ENCODE results near the gene HSPA2. TPM values are rescaled to one million over a fixed set of nuclear protein-coding genes. Genes with fewer than 3 reads are reported as not detected.

The HSPA2 gene
- total and polyA plus RNA-seq, 2 of the 13 experiments (the other 11 are each of a cell fraction or from before 2014, with no cell fraction given) = 0.15 to 0.27 TPM

DNA sequence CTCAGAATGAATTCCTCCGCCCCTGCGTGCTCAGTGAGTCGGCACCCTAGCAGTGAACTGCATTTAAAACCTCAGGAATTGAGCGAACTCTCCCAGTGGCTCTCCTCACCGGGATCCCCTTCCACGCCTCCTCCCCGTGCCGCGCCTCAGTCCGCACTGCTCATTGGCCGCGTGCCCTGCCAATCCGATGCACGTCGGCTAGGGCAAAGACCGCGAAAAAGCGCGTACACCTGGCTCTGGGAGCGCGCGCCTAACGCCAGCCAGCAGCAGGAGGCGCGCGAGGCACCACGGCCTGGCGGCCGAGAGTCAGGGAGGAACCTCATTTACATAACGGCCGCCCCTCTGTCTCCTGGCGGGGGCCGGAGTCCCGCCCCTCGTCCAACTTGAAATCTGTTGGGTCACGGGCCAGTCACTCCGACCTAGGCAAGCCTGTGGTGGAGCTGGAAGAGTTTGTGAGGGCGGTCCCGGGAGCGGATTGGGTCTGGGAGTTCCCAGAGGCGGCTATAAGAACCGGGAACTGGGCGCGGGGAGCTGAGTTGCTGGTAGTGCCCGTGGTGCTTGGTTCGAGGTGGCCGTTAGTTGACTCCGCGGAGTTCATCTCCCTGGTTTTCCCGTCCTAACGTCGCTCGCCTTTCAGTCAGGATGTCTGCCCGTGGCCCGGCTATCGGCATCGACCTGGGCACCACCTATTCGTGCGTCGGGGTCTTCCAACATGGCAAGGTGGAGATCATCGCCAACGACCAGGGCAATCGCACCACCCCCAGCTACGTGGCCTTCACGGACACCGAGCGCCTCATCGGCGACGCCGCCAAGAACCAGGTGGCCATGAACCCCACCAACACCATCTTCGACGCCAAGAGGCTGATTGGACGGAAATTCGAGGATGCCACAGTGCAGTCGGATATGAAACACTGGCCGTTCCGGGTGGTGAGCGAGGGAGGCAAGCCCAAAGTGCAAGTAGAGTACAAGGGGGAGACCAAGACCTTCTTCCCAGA, at the start of gene HSPA2 (continued):
- TF ChIP-seq CEBPZ (IDR thresholded peaks at IDR 0.05; ENCODE audit: low read length) (no peak), ZNF331 (CRISPR knock-in tag; IDR thresholded peaks at IDR 0.05) (no peak), MAFG (CRISPR knock-in tag; IDR thresholded peaks at IDR 0.05) (no peak), NCOA1 (CRISPR knock-in tag; IDR thresholded peaks at IDR 0.05) (no peak), FIP1L1 (IDR thresholded peaks at IDR 0.05; ENCODE audit: borderline replicate concordance, insufficient read depth, low read depth, low read length) (no peak), NR2F6 (IDR thresholded peaks at IDR 0.05) (no peak), NR2F6 (CRISPR knock-in tag; IDR thresholded peaks at IDR 0.05) (no peak), ZNF549 (CRISPR knock-in tag; IDR thresholded peaks at IDR 0.05) (no peak), TAF15 (IDR thresholded peaks at IDR 0.05; ENCODE audit: low read depth, low read length, poor library complexity, severe bottlenecking) (peak; percentile 40), ZFP36L1 (CRISPR knock-in tag; IDR thresholded peaks at IDR 0.05) (no peak), ZNF460 (CRISPR knock-in tag; IDR thresholded peaks at IDR 0.05; ENCODE audit: borderline replicate concordance) (no peak), ZNF558 (CRISPR knock-in tag; IDR thresholded peaks at IDR 0.05; ENCODE audit: borderline replicate concordance) (no peak), MLXIP (CRISPR knock-in tag; IDR thresholded peaks at IDR 0.05; ENCODE audit: borderline replicate concordance) (no peak), ZNF510 (CRISPR knock-in tag; IDR thresholded peaks at IDR 0.05; ENCODE audit: low read depth) (0 out of 2 replicates have a peak, but pooled peaks have one; percentile 44)
- TF ChIP-seq, protein P1, sequence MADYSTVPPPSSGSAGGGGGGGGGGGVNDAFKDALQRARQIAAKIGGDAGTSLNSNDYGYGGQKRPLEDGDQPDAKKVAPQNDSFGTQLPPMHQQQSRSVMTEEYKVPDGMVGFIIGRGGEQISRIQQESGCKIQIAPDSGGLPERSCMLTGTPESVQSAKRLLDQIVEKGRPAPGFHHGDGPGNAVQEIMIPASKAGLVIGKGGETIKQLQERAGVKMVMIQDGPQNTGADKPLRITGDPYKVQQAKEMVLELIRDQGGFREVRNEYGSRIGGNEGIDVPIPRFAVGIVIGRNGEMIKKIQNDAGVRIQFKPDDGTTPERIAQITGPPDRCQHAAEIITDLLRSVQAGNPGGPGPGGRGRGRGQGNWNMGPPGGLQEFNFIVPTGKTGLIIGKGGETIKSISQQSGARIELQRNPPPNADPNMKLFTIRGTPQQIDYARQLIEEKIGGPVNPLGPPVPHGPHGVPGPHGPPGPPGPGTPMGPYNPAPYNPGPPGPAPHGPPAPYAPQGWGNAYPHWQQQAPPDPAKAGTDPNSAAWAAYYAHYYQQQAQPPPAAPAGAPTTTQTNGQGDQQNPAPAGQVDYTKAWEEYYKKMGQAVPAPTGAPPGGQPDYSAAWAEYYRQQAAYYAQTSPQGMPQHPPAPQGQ (CRISPR knock-in tag; IDR thresholded peaks at IDR 0.05; ENCODE audit: borderline replicate concordance) = no peak
- TF ChIP-seq, protein P2, sequence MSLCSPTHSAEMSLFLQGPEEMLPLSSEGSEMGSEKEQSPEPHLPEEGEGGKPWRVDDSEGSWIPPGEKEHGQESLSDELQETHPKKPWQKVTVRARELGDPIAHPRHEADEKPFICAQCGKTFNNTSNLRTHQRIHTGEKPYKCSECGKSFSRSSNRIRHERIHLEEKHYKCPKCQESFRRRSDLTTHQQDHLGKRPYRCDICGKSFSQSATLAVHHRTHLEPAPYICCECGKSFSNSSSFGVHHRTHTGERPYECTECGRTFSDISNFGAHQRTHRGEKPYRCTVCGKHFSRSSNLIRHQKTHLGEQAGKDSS (CRISPR knock-in tag; IDR thresholded peaks at IDR 0.05; ENCODE audit: borderline replicate concordance, low read depth) = peak; percentile 83
